H1 (cell line): ENCODE measurements around the gene SMARCAL1. TPM values are rescaled to one million over a fixed set of nuclear protein-coding genes. Genes with fewer than 3 reads are reported as not detected.

Experiments
- CTCF ChIA-PET: fragments of 300-600 bp; sonication (Branson Sonifier 250); formaldehyde crosslinking; loops from one replicate; lab custom pipeline; 2021; ENCODE audit not compliant: partially characterized antibody; lab: Charles Lee
- POLR2A ChIA-PET: fragments of 300-600 bp; sonication (Branson Sonifier 250); formaldehyde crosslinking; loops from one replicate; lab custom pipeline; 2021; ENCODE audit warnings: inconsistent platforms; ENCODE audit not compliant: partially characterized antibody; lab: Charles Lee
- DNase-seq, 2 experiments: peaks; one replicate each; pipeline versions ENCODE4 v3.0.0 to v3.0.0-alpha.2; 2010 to 2022; ENCODE audit warnings: low spot score in 2 of 2, low read depth in 1 of 2, mixed read lengths in 1 of 2
- FAIRE-seq: peaks from 2 replicates; lab custom pipeline; 2011; peaks lifted over from hg19 to GRCh38; lab: Jason Lieb, UNC
- H2AFZ ChIP-seq: 2 replicates; pipeline ENCODE4 v1.8.1; 2012; ENCODE audit warnings: low read length, inconsistent platforms
- H2AK5ac ChIP-seq: 2 replicates; pipeline ENCODE4 v1.6.1; 2013; ENCODE audit warnings: low read depth, low read length
- H2BK120ac ChIP-seq: replicated peaks from 2 replicates; pipeline ENCODE3; 2013; ENCODE audit warnings: low read depth, low read length, inconsistent platforms
- H2BK12ac ChIP-seq: 2 replicates; pipeline ENCODE4 v1.6.1; 2013; ENCODE audit warnings: low read depth, low read length
- H2BK15ac ChIP-seq: 2 replicates; pipeline ENCODE4 v1.6.1; 2013; ENCODE audit warnings: low read length
- H2BK20ac ChIP-seq: 2 replicates; pipeline ENCODE4 v1.6.1; 2013; ENCODE audit warnings: low read length
- H2BK5ac ChIP-seq: 2 replicates; pipeline ENCODE4 v1.6.1; 2013; ENCODE audit warnings: low read depth, low read length
- H3K14ac ChIP-seq: 2 replicates; pipeline ENCODE4 v1.6.1; 2013; ENCODE audit warnings: inconsistent platforms; ENCODE audit not compliant: insufficient read length
- H3K18ac ChIP-seq: 2 replicates; pipeline ENCODE4 v1.6.1; 2013; ENCODE audit warnings: low read length; ENCODE audit errors: extremely low read depth
- H3K23ac ChIP-seq: 2 replicates; pipeline ENCODE4 v1.6.1; 2013; ENCODE audit warnings: inconsistent platforms; ENCODE audit not compliant: insufficient read length
- H3K23me2 ChIP-seq: 2 replicates; pipeline ENCODE4 v1.6.1; 2013; ENCODE audit warnings: low read depth, low read length
- H3K27ac ChIP-seq: 2 replicates; pipeline ENCODE4 v1.6.1; 2011; ENCODE audit warnings: low read depth, low read length, inconsistent platforms
- H3K27me3 ChIP-seq, 4 experiments: replicated peaks in 1 of 4; 1 replicate in 1 of 4; 2 replicates in 3 of 4; pipeline versions ENCODE4 v1.6.1 to v1.8.1; 2011 to 2013; ENCODE audit warnings: low read length in 3 of 4, mild to moderate bottlenecking in 3 of 4, inconsistent platforms in 2 of 4, mixed read lengths in 2 of 4, moderate library complexity in 1 of 4; ENCODE audit not compliant: control insufficient read depth in 3 of 4, insufficient read depth in 3 of 4; ENCODE audit errors: extremely low read depth in 1 of 4
- H3K36me3 ChIP-seq, 4 experiments: 2 replicates each; pipeline versions ENCODE4 v1.6.1 to v1.8.1; 2011 to 2013; ENCODE audit warnings: mild to moderate bottlenecking in 4 of 4, low read length in 3 of 4, moderate library complexity in 2 of 4, control low read depth in 1 of 4, inconsistent platforms in 1 of 4; ENCODE audit not compliant: insufficient read depth in 4 of 4, control insufficient read depth in 2 of 4
- H3K4ac ChIP-seq: replicated peaks from 2 replicates; pipeline ENCODE3; 2013; ENCODE audit warnings: low read length, low read depth, mixed read lengths, inconsistent platforms; ENCODE audit not compliant: insufficient read length
- H3K4me1 ChIP-seq, 4 experiments: replicated peaks in 1 of 4; 1 replicate in 1 of 4; 2 replicates in 3 of 4; pipeline versions ENCODE4 v1.6.1 to v1.8.1; 2011 to 2013; ENCODE audit warnings: low read length in 3 of 4, inconsistent platforms in 2 of 4, mixed read lengths in 1 of 4; ENCODE audit not compliant: insufficient read depth in 4 of 4, control insufficient read depth in 3 of 4
- H3K4me2 ChIP-seq, 2 experiments: 2 replicates each; pipeline versions ENCODE4 v1.6.1 to v1.8.1; 2011 to 2013; ENCODE audit warnings: low read depth in 2 of 2, low read length in 2 of 2, control low read depth in 1 of 2, inconsistent platforms in 1 of 2, mild to moderate bottlenecking in 1 of 2; ENCODE audit not compliant: insufficient read depth in 1 of 2
- H3K4me3 ChIP-seq, 4 experiments: fragments of 200-600, 300-600 bp in 1 of 4; sonication (generic), shearing (Covaris generic), sonication (Bioruptor Twin) in 1 of 4; 2 replicates each; pipeline versions ENCODE4 v1.5.1 to v1.8.1; 2011 to 2016; ENCODE audit warnings: low read length in 4 of 4, low read depth in 3 of 4, control low read depth in 2 of 4, inconsistent platforms in 2 of 4, mild to moderate bottlenecking in 2 of 4, mixed read lengths in 1 of 4, moderate library complexity in 1 of 4; ENCODE audit not compliant: insufficient read depth in 2 of 4; ENCODE audit errors: extremely low read depth in 1 of 4
- H3K56ac ChIP-seq: replicated peaks from 2 replicates; pipeline ENCODE3; 2013; ENCODE audit warnings: low read depth, mild to moderate bottlenecking, mixed read lengths, low read length, inconsistent platforms; ENCODE audit not compliant: insufficient read length
- H3K79me1 ChIP-seq: 2 replicates; pipeline ENCODE4 v1.6.1; 2013; ENCODE audit warnings: low read depth, low read length, control low read depth
- H3K79me2 ChIP-seq, 2 experiments: 2 replicates each; pipeline versions ENCODE4 v1.6.1 to v1.8.1; 2012 to 2013; ENCODE audit warnings: low read length in 2 of 2, mild to moderate bottlenecking in 2 of 2, inconsistent platforms in 1 of 2; ENCODE audit not compliant: insufficient read depth in 2 of 2, control insufficient read depth in 1 of 2
- H3K9ac ChIP-seq, 4 experiments: replicated peaks in 1 of 4; 1 replicate in 1 of 4; 2 replicates in 3 of 4; pipeline versions ENCODE4 v1.6.1 to v1.8.1; 2011 to 2013; ENCODE audit warnings: low read depth in 3 of 4, low read length in 3 of 4, control low read depth in 2 of 4, mild to moderate bottlenecking in 2 of 4, moderate library complexity in 2 of 4, inconsistent platforms in 1 of 4; ENCODE audit errors: extremely low read depth in 1 of 4
- H3K9me3 ChIP-seq, 2 experiments: 2 replicates each; pipeline versions ENCODE4 v1.6.1 to v1.8.1; 2012 to 2013; ENCODE audit warnings: mild to moderate bottlenecking in 2 of 2, moderate library complexity in 2 of 2, control low read depth in 1 of 2, inconsistent platforms in 1 of 2, low read depth in 1 of 2, low read length in 1 of 2, mixed read lengths in 1 of 2; ENCODE audit not compliant: insufficient read depth in 2 of 2
- H4K20me1 ChIP-seq, 2 experiments: replicated peaks in 1 of 2; 2 replicates each; pipeline versions ENCODE3 to v1.8.1; 2011 to 2013; ENCODE audit warnings: inconsistent platforms in 2 of 2, low read length in 2 of 2, mild to moderate bottlenecking in 1 of 2; ENCODE audit not compliant: insufficient read depth in 2 of 2, control insufficient read depth in 1 of 2
- H4K5ac ChIP-seq: 2 replicates; pipeline ENCODE4 v1.6.1; 2013; ENCODE audit warnings: low read length, low read depth, mixed read lengths, inconsistent platforms; ENCODE audit not compliant: insufficient read length
- H4K8ac ChIP-seq: 2 replicates; pipeline ENCODE4 v1.8.0; 2013; ENCODE audit warnings: mild to moderate bottlenecking, moderate library complexity, low read length, inconsistent platforms; ENCODE audit not compliant: insufficient read depth; ENCODE audit errors: extremely low read depth
- H4K91ac ChIP-seq: replicated peaks from 2 replicates; pipeline ENCODE3; 2013; ENCODE audit warnings: low read length, mixed read lengths, inconsistent platforms; ENCODE audit not compliant: insufficient read length
- ATF2 ChIP-seq: IDR thresholded peaks from 2 replicates; pipeline ENCODE4 v1.6.1; 2012; ENCODE audit warnings: low read length, inconsistent platforms
- CBX5 ChIP-seq: fragments of 300-800, 300-1000 bp; sonication (generic); IDR thresholded peaks from 2 replicates; pipeline ENCODE4 v1.7.1; 2016; ENCODE audit warnings: antibody characterized with exemption, low read length, low read depth
- CHD1 ChIP-seq: IDR thresholded peaks from 2 replicates; pipeline ENCODE4 v1.6.1; 2012; ENCODE audit warnings: low read depth, low read length, improper control_type of control experiment
- CREB1 ChIP-seq: IDR thresholded peaks from 2 replicates; pipeline ENCODE4 v1.6.1; 2012; ENCODE audit warnings: inconsistent platforms
- CTBP2 ChIP-seq: IDR thresholded peaks from 2 replicates; pipeline ENCODE4 v1.7.0; 2011; ENCODE audit warnings: borderline replicate concordance, mild to moderate bottlenecking, moderate library complexity, mixed read lengths, low read length; ENCODE audit not compliant: insufficient read depth, insufficient read length
- E2F6 ChIP-seq: IDR thresholded peaks from 2 replicates; pipeline ENCODE4 v1.6.1; 2012; ENCODE audit warnings: inconsistent platforms
- EZH2 ChIP-seq: fragments of 200-600 bp; sonication (generic); IDR thresholded peaks from 2 replicates; pipeline ENCODE4 v1.7.1; 2012; ENCODE audit warnings: low read depth, mild to moderate bottlenecking, moderate library complexity, low read length, inconsistent platforms; ENCODE audit not compliant: severe bottlenecking
- NRF1 ChIP-seq: IDR thresholded peaks from 2 replicates; pipeline ENCODE4 v1.6.1; 2011; ENCODE audit warnings: mild to moderate bottlenecking, low read depth, low read length, improper control_type of control experiment
- SIN3A ChIP-seq, 2 experiments: IDR thresholded peaks in 1 of 2; conservative IDR thresholded peaks in 1 of 2; 2 replicates each; pipeline ENCODE4 v1.6.1; 2011 to 2012; ENCODE audit warnings: low read length in 2 of 2, improper control_type of control experiment in 1 of 2, low read depth in 1 of 2, mild to moderate bottlenecking in 1 of 2
- SUZ12 ChIP-seq: fragments of 200-600 bp; sonication (generic); IDR thresholded peaks from 2 replicates; pipeline ENCODE4 v1.6.1; 2012; ENCODE audit warnings: mild to moderate bottlenecking, inconsistent platforms, low read length, moderate library complexity, mixed read lengths
- ZNF274 ChIP-seq: IDR thresholded peaks from 2 replicates; pipeline ENCODE4 v1.7.0; 2012; ENCODE audit warnings: low read length, borderline replicate concordance; ENCODE audit errors: extremely low read depth
- WGBS, 2 experiments: shearing (Covaris generic) in 1 of 2; methylation state at CpG; one replicate each; pipeline versions ENCODE4 v1.1.6 to v1.1.7; 2013 to 2015; ENCODE audit warnings: low lambda C conversion rate in 2 of 2, mixed read lengths in 2 of 2, inconsistent platforms in 1 of 2, low coverage in 1 of 2, missing lambda C conversion rate in 1 of 2; ENCODE audit not compliant: insufficient replicate concordance in 2 of 2, insufficient coverage in 1 of 2, insufficient read length in 1 of 2; ENCODE audit errors: extremely low coverage in 1 of 2, missing lambda C conversion rate in 1 of 2; 5-methylcytosine and 5-hydroxymethylcytosine counted together
- polyA plus RNA-seq, 7 experiments: library from polyadenylated mRNA; depleted of rRNA in 3 of 7; stranded (reverse) in 5 of 7; unstranded in 2 of 7; fragments of >200 nt in 5 of 7; fragments of 200-250 nt in 2 of 7; gene quantifications; 1 replicate in 5 of 7; 2 replicates in 1 of 7; 4 replicates in 1 of 7; pipeline versions ENCODE4 v1.2.1 to v1.2.3, GENCODE V29; 2011 to 2013; ENCODE audit warnings: missing spikeins in 2 of 7, mixed read lengths in 2 of 7
- total RNA-seq: library from RNA; stranded (reverse); fragmentation: NEBNext Ultra II Directional; extraction: Animal tissue kit (Norgen Biotek cat#: 25700); gene quantifications from 2 replicates; pipeline ENCODE4 v1.2.1, GENCODE V29; 2021

Gene SMARCAL1
- total and polyA plus RNA-seq, 2 of the 8 experiments (the other 6 are each of a cell fraction or from before 2014, with no cell fraction given), result 17.6 to 17.9 TPM

- H3K27ac ChIP-seq, result no peak overlapping the region
- no peak overlapping the region for H2AFZ ChIP-seq
- H2BK12ac ChIP-seq, result no peak overlapping the region
- no peak overlapping the region for H4K8ac ChIP-seq
- H3K27me3 ChIP-seq, result no peaks in the 10 kb centered on the region
- peaks cover 0 to 5% (median 0%) of the 10 kb centered on the region in 4 experiments; a peak in 2 of 7 replicates for H3K4me1 ChIP-seq
- no peak for DNase-seq
- H3K79me1 ChIP-seq, result no peaks in the 10 kb centered on the region
- no peak overlapping the region for H3K23ac ChIP-seq
- no peak overlapping the region for H2BK15ac ChIP-seq
- no peaks in the 10 kb centered on the region for H3K79me2 ChIP-seq
- no peak overlapping the region for H3K4me3 ChIP-seq
- H4K5ac ChIP-seq, result no peak overlapping the region
- POLR2A ChIA-PET, result interaction anchor here (0.9 to 1.5 kb wide), 4 partner anchors 9 to 136 kb away, joined by 4 to 5 read pairs (median 4); partner anchors contain the start of genes MARCHF4 and RPL37A
- no peak overlapping the region for H2BK20ac ChIP-seq
- FAIRE-seq, result no peak
- H3K56ac ChIP-seq, result no peak overlapping the region
- 87% methylated on average over 2 of the region's 2 CpGs; no CpG with 5 or more reads in 1 of the 2 experiments for WGBS, 2 experiments
- H3K4me2 ChIP-seq, result no peak overlapping the region
- no peak overlapping the region for H3K14ac ChIP-seq
- H4K20me1 ChIP-seq, result no peaks in the 10 kb centered on the region
- CTCF ChIA-PET, result interaction anchor here (0.8 to 2.0 kb wide), 6 partner anchors 10 to 76 kb away, joined by 3 to 7 read pairs (median 4); no protein-coding TSS in a partner anchor
- no peak overlapping the region for H2AK5ac ChIP-seq
- H3K36me3 ChIP-seq, result no peaks in the 10 kb centered on the region
- H2BK120ac ChIP-seq, result no peak overlapping the region
- H3K23me2 ChIP-seq, result no peaks in the 10 kb centered on the region
- no peak overlapping the region for H3K4ac ChIP-seq
- no peak overlapping the region for H4K91ac ChIP-seq
- H3K9me3 ChIP-seq, result no peaks in the 10 kb centered on the region
- H2BK5ac ChIP-seq, result no peak overlapping the region
- H3K9ac ChIP-seq, result no peak overlapping the region
- H3K18ac ChIP-seq, result no peak overlapping the region
- TF ChIP-seq ATF2, result no peak
- TF ChIP-seq EZH2, result no peak
- no peak for TF ChIP-seq ZNF274
- TF ChIP-seq E2F6, result no peak
- TF ChIP-seq SUZ12, result no peak
- no peak for TF ChIP-seq SIN3A (conservative IDR thresholded peaks at IDR 0.05 in 1 of 2, IDR thresholded peaks at IDR 0.05 in 1 of 2; ENCODE audit: low read depth in 1 of 2, low read length in 2 of 2)
- no peak for TF ChIP-seq CREB1
- TF ChIP-seq CHD1, result no peak
- TF ChIP-seq CBX5, result no peak
- no peak for TF ChIP-seq NRF1
- no peak for TF ChIP-seq CTBP2
These were observed 49.6 kb upstream of the SMARCAL1 start for GRCh38 chr2:216362730-216363129.
